ENCODE data around the gene TMEM53. TPM values are rescaled to one million over a fixed set of nuclear protein-coding genes. Genes with fewer than 3 reads are reported as not detected.
"Not testable (repeated sequence)": the region's sequence is repeated elsewhere in the genome, so short reads cannot be mapped to it uniquely, and the experiment has no call there.

TMEM53 gene
- total RNA-seq, 1 donor = 12.7 TPM

DNA sequence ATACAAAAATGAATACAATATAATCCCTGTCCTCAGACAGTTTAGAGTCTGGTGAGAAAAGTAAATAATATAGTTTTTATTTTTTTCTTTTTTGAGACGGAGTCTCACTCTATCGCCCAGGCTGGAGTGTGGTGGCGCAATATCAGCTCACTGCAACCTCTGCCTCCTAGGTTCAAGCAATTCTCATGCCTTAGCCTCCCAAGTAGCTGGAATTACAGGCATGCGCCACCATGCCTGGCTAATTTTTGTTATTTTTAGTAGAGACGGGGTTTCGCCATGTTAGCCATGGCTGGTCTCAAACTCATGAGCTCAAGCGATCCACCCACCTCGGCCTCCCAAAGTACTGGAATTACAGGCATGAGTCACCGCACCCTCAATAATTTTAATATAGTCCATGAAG, 25.1 kb upstream of the TMEM53 start:
- DNase-seq (ENCODE audit: low read depth in 2 of 3, low spot score in 2 of 3) = not testable (repeated sequence)

- peak in 1 of 3 donors; percentile 62 for DNase-seq (ENCODE audit: low read depth in 2 of 3, low spot score in 2 of 3)
Measured at GRCh38 chr1:44698138-44698537, 23.9 kb upstream of the TMEM53 start.

GRCh38 chr1:44696789-44697345, 22.6 kb upstream of the TMEM53 start:
- peak in 1 of 3 donors; percentile 50 for DNase-seq (ENCODE audit: low read depth in 2 of 3, low spot score in 2 of 3)

GRCh38 chr1:44696101-44696500, 21.8 kb upstream of the TMEM53 start:
- DNase-seq (ENCODE audit: low read depth in 2 of 3, low spot score in 2 of 3) = no peak

DNA sequence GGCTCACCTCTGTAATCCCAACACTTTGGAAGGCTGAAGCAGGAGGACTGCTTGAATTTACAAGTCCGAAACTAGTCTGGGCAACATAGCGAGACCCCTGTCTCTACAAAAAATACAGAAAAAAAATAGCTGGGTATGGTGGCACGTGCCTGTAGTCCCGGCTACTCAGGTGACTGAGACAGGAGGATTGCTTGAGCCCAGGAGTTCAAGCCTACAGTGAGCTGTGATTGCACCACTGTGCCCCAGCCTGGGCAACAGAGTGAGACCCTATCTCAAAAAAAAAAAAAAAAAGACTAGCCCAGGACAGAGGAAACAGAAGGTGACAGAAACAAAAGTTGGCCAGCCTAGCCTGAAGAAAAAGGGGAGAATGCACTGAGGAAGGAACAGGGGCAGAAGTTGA, 21.4 kb upstream of the TMEM53 start:
- DNase-seq (ENCODE audit: low read depth in 2 of 3, low spot score in 2 of 3) = no peak

- DNase-seq (ENCODE audit: low read depth in 2 of 3, low spot score in 2 of 3) = no peak
Measured at GRCh38 chr1:44694863-44695478, 20.7 kb upstream of the TMEM53 start.

DNA sequence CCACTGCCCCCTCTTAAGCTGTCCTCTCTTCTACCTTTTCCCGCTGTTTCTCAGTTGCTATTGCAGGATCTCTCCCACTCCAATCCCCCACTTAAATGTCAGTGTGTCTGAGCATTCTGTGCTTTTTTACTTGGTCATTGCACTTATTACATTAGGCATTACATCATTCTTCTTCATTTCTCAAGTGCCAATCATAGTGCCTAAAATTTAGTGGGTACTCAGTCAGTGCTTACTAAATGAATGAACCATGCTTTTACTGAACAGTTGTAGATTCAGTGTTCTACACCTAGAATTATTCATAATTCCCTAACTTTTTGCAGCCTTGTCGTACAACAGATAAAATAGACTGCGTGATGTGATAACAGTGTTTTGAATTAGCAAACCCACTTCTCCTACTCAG, 19.6 kb upstream of the TMEM53 start:
- no peak for DNase-seq (ENCODE audit: low read depth in 2 of 3, low spot score in 2 of 3)

GRCh38 chr1:44693159-44693558, 18.9 kb upstream of the TMEM53 start:
- no peak for DNase-seq (ENCODE audit: low read depth in 2 of 3, low spot score in 2 of 3)

DNA sequence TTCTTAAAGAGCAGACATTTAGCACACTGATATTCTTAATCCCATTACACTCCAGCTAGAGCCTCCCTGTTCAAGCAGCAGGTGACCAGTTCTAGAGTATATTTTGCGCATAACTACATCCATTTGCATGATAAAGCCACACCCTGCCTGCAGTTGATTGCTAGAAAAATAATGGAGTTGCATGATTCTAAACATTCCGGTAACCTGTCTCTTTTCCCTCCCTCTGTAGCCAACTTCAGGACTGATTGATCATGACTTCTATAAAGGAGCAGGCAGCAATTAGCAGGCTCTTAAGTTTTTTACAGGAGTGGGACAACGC, 15.1 kb upstream of the TMEM53 start:
- DNase-seq (ENCODE audit: low read depth in 2 of 3, low spot score in 2 of 3) = no peak

- DNase-seq (ENCODE audit: low read depth in 2 of 3, low spot score in 2 of 3) = no peak
Measured at GRCh38 chr1:44688760-44689446, 14.6 kb upstream of the TMEM53 start.

GRCh38 chr1:44685881-44686280, 11.6 kb upstream of the TMEM53 start:
- DNase-seq (ENCODE audit: low read depth in 2 of 3, low spot score in 2 of 3) = no peak

DNA sequence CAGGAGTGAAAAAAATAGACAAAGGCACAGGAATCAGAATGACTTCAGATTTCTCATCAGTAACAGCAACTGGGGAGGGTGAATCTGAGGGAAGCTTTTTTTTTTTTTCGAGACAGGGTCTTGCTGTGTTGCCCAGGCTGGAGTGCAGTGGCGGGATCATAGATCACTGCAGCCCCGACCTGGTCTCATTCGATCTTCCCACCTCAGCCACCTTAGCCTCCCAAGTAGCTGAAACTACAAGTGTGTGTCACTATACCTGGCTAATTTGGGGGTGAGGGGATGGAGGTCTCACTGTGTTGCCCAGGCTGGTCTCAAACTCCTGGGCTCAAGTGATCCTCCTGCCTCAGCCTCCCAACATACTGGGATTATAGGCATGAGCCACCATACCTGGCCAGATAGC, 10.9 kb upstream of the TMEM53 start:
- no peak for DNase-seq (ENCODE audit: low read depth in 2 of 3, low spot score in 2 of 3)

GRCh38 chr1:44684525-44684924, 10.2 kb upstream of the TMEM53 start:
- peak in 1 of 3 donors; percentile 21 for DNase-seq (ENCODE audit: low read depth in 2 of 3, low spot score in 2 of 3)

DNA sequence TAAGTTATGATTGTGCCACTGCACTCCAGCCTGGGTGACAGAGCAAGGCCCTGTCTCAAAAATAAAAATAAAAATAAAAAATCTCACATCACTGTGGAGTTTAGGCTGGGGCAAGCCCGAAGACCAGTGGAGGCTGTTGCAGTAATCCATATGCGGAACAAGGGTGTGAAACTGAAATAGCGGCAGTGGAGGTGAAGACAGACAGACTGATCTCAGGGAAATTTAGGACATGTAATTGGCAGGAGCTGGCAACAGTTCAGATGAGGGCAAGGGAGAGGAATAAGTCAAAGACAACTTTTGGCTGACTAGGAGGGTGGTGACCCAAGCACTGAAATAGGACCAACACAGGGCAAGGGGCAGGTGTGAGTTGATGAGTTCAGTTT, 8.6 kb upstream of the TMEM53 start:
- DNase-seq (ENCODE audit: low read depth in 2 of 3, low spot score in 2 of 3) = no peak

- DNase-seq (ENCODE audit: low read depth in 2 of 3, low spot score in 2 of 3) = no peak
Measured at GRCh38 chr1:44681905-44682882, 7.9 kb upstream of the TMEM53 start.

DNA sequence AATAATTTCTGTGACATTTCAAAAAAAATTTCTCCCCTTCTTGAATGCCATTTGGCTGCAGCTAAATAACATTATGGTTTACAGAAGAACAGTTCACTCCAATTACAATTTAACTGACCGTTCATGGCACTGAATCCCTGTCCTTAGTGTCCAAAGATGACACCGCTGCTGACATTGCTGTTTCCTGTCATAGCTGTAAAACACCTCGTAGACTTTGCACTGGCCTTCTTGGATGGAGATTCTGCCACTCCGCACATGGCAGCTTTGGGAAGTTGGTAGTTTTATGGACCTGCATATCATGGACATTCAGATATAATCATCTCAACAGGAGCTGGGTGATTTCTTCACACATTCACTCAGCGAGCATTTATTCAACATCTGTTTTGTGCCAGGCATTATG, 5.2 kb upstream of the TMEM53 start:
- no peak for DNase-seq (ENCODE audit: low read depth in 2 of 3, low spot score in 2 of 3)

GRCh38 chr1:44678626-44679025, 4.3 kb upstream of the TMEM53 start:
- no peak for DNase-seq (ENCODE audit: low read depth in 2 of 3, low spot score in 2 of 3)

DNA sequence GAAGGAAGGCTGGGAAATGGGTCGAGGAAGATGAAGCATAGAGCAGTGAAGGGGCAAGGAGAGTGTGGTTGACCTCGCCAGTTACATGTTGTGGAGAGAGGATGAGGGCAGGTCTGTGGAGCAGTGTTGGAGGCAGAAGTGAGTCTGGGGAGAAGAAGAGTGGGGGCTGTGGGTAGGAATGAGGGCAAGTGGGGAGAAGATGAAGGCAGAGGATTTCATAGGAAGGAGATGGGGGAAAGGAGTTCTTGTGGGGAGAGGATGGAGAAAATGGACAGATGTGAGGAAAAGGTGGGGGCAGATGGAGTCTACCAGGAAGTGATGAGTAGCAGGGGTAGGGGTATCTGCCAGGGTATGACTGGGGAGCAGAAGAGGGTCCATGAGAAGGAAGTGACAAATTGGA, 3.8 kb upstream of the TMEM53 start:
- DNase-seq (ENCODE audit: low read depth in 2 of 3, low spot score in 2 of 3) = no peak

DNA sequence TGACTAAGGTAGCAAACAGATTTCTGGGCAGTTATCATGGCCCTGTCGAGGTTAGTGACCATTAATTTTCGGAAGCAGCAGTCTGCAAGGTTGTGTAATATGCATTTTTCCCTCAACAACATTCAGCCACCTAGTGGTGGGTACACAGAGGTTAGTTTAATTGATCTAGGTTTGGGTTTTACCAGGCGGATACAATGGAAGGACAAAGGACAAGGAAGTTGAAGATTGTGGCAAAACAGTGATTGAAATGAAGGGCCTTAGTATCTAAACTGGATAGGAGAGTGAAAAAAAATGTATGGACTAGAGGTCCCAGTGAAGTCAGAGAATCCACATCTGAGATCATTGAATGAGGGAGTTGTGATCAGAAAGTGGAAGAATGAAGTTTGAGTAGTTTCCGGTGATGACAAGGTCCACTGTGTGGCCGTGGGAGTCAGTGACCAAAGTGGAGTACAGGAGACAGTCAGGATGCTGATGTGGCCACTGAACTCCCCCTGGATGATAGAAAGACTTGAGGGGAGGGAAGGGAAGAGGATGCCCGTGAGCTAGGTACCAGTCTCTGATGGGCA, 3.0 kb upstream of the TMEM53 start:
- DNase-seq (ENCODE audit: low read depth in 2 of 3, low spot score in 2 of 3) = peak in 1 of 3 donors; percentile 56

DNA sequence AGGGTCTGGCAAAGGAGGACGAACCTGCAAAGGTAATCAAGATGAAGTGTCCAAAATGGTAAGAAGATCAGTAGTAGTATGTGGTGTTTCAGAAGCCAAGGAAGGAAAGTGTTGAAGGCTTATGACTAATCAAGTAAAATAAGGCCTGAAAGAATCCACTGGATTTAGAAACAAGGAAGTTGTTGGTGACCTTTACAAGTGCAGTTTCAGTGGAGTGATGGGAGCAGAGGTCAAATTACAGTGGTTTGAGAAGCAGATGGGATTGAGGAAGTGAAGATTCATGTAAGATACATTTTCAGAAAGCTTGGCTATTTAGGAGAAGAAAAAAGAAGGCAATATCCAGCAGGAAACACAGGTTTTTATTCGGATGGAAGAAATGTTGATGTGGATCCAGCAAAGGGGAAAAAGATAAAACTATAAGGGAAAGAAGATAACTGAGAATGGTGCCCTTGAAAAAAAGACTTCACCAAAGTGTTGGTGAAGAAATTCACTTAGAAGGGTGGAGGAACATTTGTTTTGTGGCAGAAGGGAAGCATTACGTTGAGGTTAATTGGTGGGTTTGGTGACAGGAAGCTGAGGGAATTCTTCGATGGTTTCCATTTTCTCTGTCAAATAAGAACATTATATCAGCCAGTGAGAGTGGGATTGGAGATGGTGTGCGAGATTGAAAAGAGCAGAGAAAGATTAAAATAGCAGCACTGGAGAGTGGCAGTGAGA, 2.4 kb upstream of the TMEM53 start:
- no peak for DNase-seq (ENCODE audit: low read depth in 2 of 3, low spot score in 2 of 3)

All from hematopoietic multipotent progenitor cell (in vitro differentiated cells).